HEK293 (cell line): Measurements from ENCODE around the gene SNRPB2.

Experiments
- CTCF ChIA-PET: fragments of 350-600 bp; formaldehyde crosslinking; extraction: SDS; loops from one replicate; lab custom pipeline; 2021; ENCODE audit warnings: antibody characterized with exemption; lab: Yijun Ruan, JAX
- POLR2A ChIA-PET: fragments of 300-600 bp; formaldehyde crosslinking; extraction: SDS; loops from one replicate; lab custom pipeline; 2020; ENCODE audit warnings: antibody characterized with exemption, inconsistent platforms; lab: Yijun Ruan, JAX
- H3K27ac ChIP-seq: fragments of 200-500 bp; sonication (Bioruptor generic); 2 replicates; pipeline ENCODE4 v1.5.1; 2014; ENCODE audit warnings: low read depth, low read length, control low read depth, inconsistent platforms; ENCODE audit errors: extremely low read depth
- H3K36me3 ChIP-seq, 2 experiments: fragments of 200-500 bp in 1 of 2; sonication (Bioruptor generic) in 1 of 2; 1 replicate in 1 of 2; 2 replicates in 1 of 2; pipeline ENCODE4 v1.5.1; 2014 to 2017; ENCODE audit warnings: inconsistent platforms in 2 of 2, low read length in 2 of 2; ENCODE audit not compliant: control insufficient read depth in 2 of 2, insufficient read depth in 1 of 2
- H3K4me1 ChIP-seq: fragments of 200-500 bp; sonication (Bioruptor generic); 2 replicates; pipeline ENCODE4 v1.5.1; 2014; ENCODE audit warnings: mild to moderate bottlenecking, low read length, inconsistent platforms; ENCODE audit not compliant: control insufficient read depth, insufficient read depth
- H3K4me3 ChIP-seq: 2 replicates; pipeline ENCODE4 v1.5.1; 2011; ENCODE audit warnings: low read depth, mild to moderate bottlenecking, control low read depth, low read length, moderate library complexity
- H3K9me3 ChIP-seq: fragments of 200-500 bp; sonication (Bioruptor generic); 2 replicates; pipeline ENCODE4 v1.5.1; 2014; ENCODE audit warnings: low read depth, low read length, inconsistent platforms; ENCODE audit not compliant: control insufficient read depth, insufficient read depth
- KLF7 ChIP-seq: fragments of 450-650 bp; formaldehyde crosslinking; IDR thresholded peaks from 2 replicates; pipeline ENCODE4 v1.5.1; 2016; ENCODE audit warnings: missing biosample characterization, missing genetic modification characterization, borderline replicate concordance
- OSR2 ChIP-seq: fragments of 450-650 bp; formaldehyde crosslinking; IDR thresholded peaks from 2 replicates; pipeline ENCODE4 v1.5.1; 2016; ENCODE audit warnings: missing biosample characterization, missing genetic modification characterization
- SALL2 ChIP-seq: fragments of 450-650 bp; formaldehyde crosslinking; IDR thresholded peaks from 2 replicates; pipeline ENCODE4 v1.5.0; 2017; ENCODE audit warnings: missing biosample characterization, mild to moderate bottlenecking, missing genetic modification characterization, borderline replicate concordance
- SP3 ChIP-seq: fragments of 450-650 bp; formaldehyde crosslinking; IDR thresholded peaks from 2 replicates; pipeline ENCODE4 v1.5.1; 2016; ENCODE audit warnings: missing biosample characterization, missing genetic modification characterization
- TCF7L2 ChIP-seq: IDR thresholded peaks from 2 replicates; pipeline ENCODE4 v1.6.1; 2011; ENCODE audit warnings: low read depth, mild to moderate bottlenecking, inconsistent platforms, low read length, moderate library complexity, borderline replicate concordance
- WT1 ChIP-seq: fragments of 450-650 bp; formaldehyde crosslinking; IDR thresholded peaks from 2 replicates; pipeline ENCODE4 v1.5.1; 2016; ENCODE audit warnings: missing biosample characterization, missing genetic modification characterization
- ZBTB11 ChIP-seq: fragments of 450-650 bp; formaldehyde crosslinking; conservative IDR thresholded peaks from 2 replicates; pipeline ENCODE4 v1.5.1; 2016; ENCODE audit warnings: low read depth, missing biosample characterization, missing genetic modification characterization
- ZBTB21 ChIP-seq: fragments of 450-650 bp; formaldehyde crosslinking; IDR thresholded peaks from 2 replicates; pipeline ENCODE4 v1.5.1; 2017; ENCODE audit warnings: missing biosample characterization, missing genetic modification characterization
- ZBTB49 ChIP-seq: fragments of 450-650 bp; formaldehyde crosslinking; IDR thresholded peaks from 2 replicates; pipeline ENCODE4 v1.5.1; 2016; ENCODE audit warnings: missing biosample characterization, missing genetic modification characterization, low read depth
- ZBTB7A ChIP-seq: fragments of 450-650 bp; formaldehyde crosslinking; IDR thresholded peaks from 2 replicates; pipeline ENCODE4 v1.5.1; 2016; ENCODE audit warnings: low read depth, missing biosample characterization, missing genetic modification characterization
- ZNF133 ChIP-seq: fragments of 450-650 bp; formaldehyde crosslinking; IDR thresholded peaks from 2 replicates; pipeline ENCODE4 v1.5.1; 2016; ENCODE audit warnings: missing biosample characterization, missing genetic modification characterization
- ZNF148 ChIP-seq: fragments of 450-650 bp; formaldehyde crosslinking; IDR thresholded peaks from 2 replicates; pipeline ENCODE4 v1.5.0; 2017; ENCODE audit warnings: missing biosample characterization, missing genetic modification characterization, borderline replicate concordance
- ZNF174 ChIP-seq: fragments of 450-650 bp; formaldehyde crosslinking; IDR thresholded peaks from 2 replicates; pipeline ENCODE4 v1.5.0; 2017; ENCODE audit warnings: missing biosample characterization, mild to moderate bottlenecking, missing genetic modification characterization
- ZNF202 ChIP-seq: fragments of 450-650 bp; formaldehyde crosslinking; IDR thresholded peaks from 2 replicates; pipeline ENCODE4 v1.5.1; 2016; ENCODE audit warnings: missing biosample characterization, missing genetic modification characterization, borderline replicate concordance
- ZNF324 ChIP-seq: fragments of 450-650 bp; formaldehyde crosslinking; IDR thresholded peaks from 2 replicates; pipeline ENCODE4 v1.5.1; 2016; ENCODE audit warnings: missing biosample characterization, missing genetic modification characterization
- ZNF514 ChIP-seq: fragments of 450-650 bp; formaldehyde crosslinking; IDR thresholded peaks from 2 replicates; pipeline ENCODE4 v1.5.1; 2016; ENCODE audit warnings: missing biosample characterization, missing genetic modification characterization
- ZNF596 ChIP-seq: fragments of 450-650 bp; IDR thresholded peaks from 2 replicates; pipeline ENCODE4 v1.5.0; 2018; ENCODE audit warnings: missing biosample characterization, mild to moderate bottlenecking, missing genetic modification characterization, moderate library complexity
- ZNF621 ChIP-seq: fragments of 450-650 bp; formaldehyde crosslinking; IDR thresholded peaks from 2 replicates; pipeline ENCODE4 v1.5.1; 2017; ENCODE audit warnings: missing biosample characterization, missing genetic modification characterization
- ZNF664 ChIP-seq: fragments of 450-650 bp; formaldehyde crosslinking; IDR thresholded peaks from 2 replicates; pipeline ENCODE4 v1.5.1; 2016; ENCODE audit warnings: missing biosample characterization, missing genetic modification characterization
- ZNF776 ChIP-seq: fragments of 450-650 bp; formaldehyde crosslinking; IDR thresholded peaks from 2 replicates; pipeline ENCODE4 v1.5.0; 2017; ENCODE audit warnings: missing biosample characterization, missing genetic modification characterization, borderline replicate concordance

Gene SNRPB2

GRCh38 chr20:16719421-16719820 lies 10.4 kb upstream of the SNRPB2 start:
- Histone ChIP-seq H3K4me3 (no peak overlapping the region), H3K9me3 (no peaks in the 10 kb centered on the region), H3K4me1 (no peaks in the 10 kb centered on the region), H3K27ac (no peak overlapping the region), H3K36me3 (no peaks in the 10 kb centered on the region)
- TF ChIP-seq SP3 (tag by site-specific recombination) = no peak
- TF ChIP-seq ZBTB21 = no peak
- TF ChIP-seq ZBTB49 (tag by site-specific recombination) = no peak
- no peak for TF ChIP-seq ZNF174
- TF ChIP-seq WT1 (tag by site-specific recombination) = no peak
- TF ChIP-seq ZNF202 (tag by site-specific recombination) = no peak
- no peak for TF ChIP-seq ZNF596 (tag by site-specific recombination)
- no peak for TF ChIP-seq ZNF776 (tag by site-specific recombination)
- TF ChIP-seq ZBTB11 (tag by site-specific recombination) = no peak
- no peak for TF ChIP-seq KLF7 (tag by site-specific recombination)
- no peak for TF ChIP-seq ZNF621 (tag by site-specific recombination)
- TF ChIP-seq ZNF514 (tag by site-specific recombination) = no peak
- no peak for TF ChIP-seq TCF7L2
- no peak for TF ChIP-seq ZNF664 (tag by site-specific recombination)
- TF ChIP-seq ZNF133 (tag by site-specific recombination) = no peak
- TF ChIP-seq ZNF324 = no peak
- no peak for TF ChIP-seq OSR2
- TF ChIP-seq ZNF148 (tag by site-specific recombination) = no peak
- TF ChIP-seq ZBTB7A = no peak
- TF ChIP-seq SALL2 (tag by site-specific recombination) = no peak
- CTCF ChIA-PET = no interaction called here
- POLR2A ChIA-PET = interaction anchor here (1.2 kb wide), 1 partner anchor 11 kb away, joined by 5 read pairs; no protein-coding TSS in a partner anchor
